Neutrophil (primary cell): Measurements from ENCODE around the gene SNAP47.

Experiments used
- H3K27ac ChIP-seq: fragments of 200-600 bp; sonication (generic); 2 replicates; pipeline ENCODE4 v1.5.1; 2016; ENCODE audit warnings: mild to moderate bottlenecking, moderate library complexity
- H3K27me3 ChIP-seq: fragments of 200-600 bp; sonication (generic); 2 replicates; pipeline ENCODE4 v1.6.0; 2016; ENCODE audit warnings: mild to moderate bottlenecking
- H3K36me3 ChIP-seq: fragments of 200-600 bp; sonication (generic); 2 replicates; pipeline ENCODE4 v1.5.1; 2017
- H3K4me1 ChIP-seq, 2 experiments: fragments of 200-600 bp in 1 of 2; sonication (generic) in 1 of 2; 1 replicate in 1 of 2; 2 replicates in 1 of 2; pipeline versions ENCODE4 v1.5.1 to v1.6.1; 2013 to 2016; ENCODE audit warnings: low read depth in 1 of 2, low read length in 1 of 2, mild to moderate bottlenecking in 1 of 2, moderate library complexity in 1 of 2; ENCODE audit not compliant: control insufficient read depth in 1 of 2, insufficient read depth in 1 of 2
- H3K4me3 ChIP-seq, 2 experiments: fragments of 200-600 bp in 1 of 2; sonication (generic) in 1 of 2; 1 replicate in 1 of 2; 2 replicates in 1 of 2; pipeline ENCODE4 v1.5.1; 2013 to 2016; ENCODE audit warnings: low read depth in 1 of 2, low read length in 1 of 2, mild to moderate bottlenecking in 1 of 2, moderate library complexity in 1 of 2
- H3K9me3 ChIP-seq: fragments of 200-600 bp; sonication (generic); 2 replicates; pipeline ENCODE4 v1.5.1; 2016
- CTCF ChIP-seq: fragments of 200-600 bp; sonication (generic); IDR thresholded peaks from 2 replicates; pipeline ENCODE4 v1.5.1; 2016; ENCODE audit warnings: antibody characterized with exemption

The SNAP47 gene

GRCh38 chr1:227739636-227740035, 4.4 kb downstream of the SNAP47 start:
- Histone ChIP-seq H3K4me3 (no peak overlapping the region), H3K4me1 (peaks cover 10 to 14% of the 10 kb centered on the region in 2 experiments), H3K9me3 (no peaks in the 10 kb centered on the region), H3K27me3 (no peaks in the 10 kb centered on the region), H3K36me3 (no peaks in the 10 kb centered on the region), H3K27ac (no peak overlapping the region)
- no peak for TF ChIP-seq CTCF

- Histone ChIP-seq H3K36me3 (no peaks in the 10 kb centered on the region), H3K9me3 (no peaks in the 10 kb centered on the region), H3K27ac (no peak overlapping the region), H3K27me3 (no peaks in the 10 kb centered on the region), H3K4me3 (no peak overlapping the region), H3K4me1 (peaks cover 8% of the 10 kb centered on the region in 2 experiments)
- TF ChIP-seq CTCF = no peak
Observed at GRCh38 chr1:227740401-227740960, 5.2 kb downstream of the SNAP47 start.

- Histone ChIP-seq H3K36me3 (no peaks in the 10 kb centered on the region), H3K4me3 (no peak overlapping the region), H3K27ac (no peak overlapping the region), H3K9me3 (no peaks in the 10 kb centered on the region), H3K4me1 (peaks cover 3 to 5% of the 10 kb centered on the region in 2 experiments), H3K27me3 (no peaks in the 10 kb centered on the region)
- TF ChIP-seq CTCF = no peak
Observed at GRCh38 chr1:227741166-227741870, 6.1 kb downstream of the SNAP47 start.

- no peaks in the 10 kb centered on the region for H3K9me3 ChIP-seq
- peaks cover 4% of the 10 kb centered on the region for H3K36me3 ChIP-seq
- no peak overlapping the region for H3K27ac ChIP-seq
- H3K4me1 ChIP-seq = peaks cover 6 to 8% of the 10 kb centered on the region in 2 experiments
- H3K27me3 ChIP-seq = no peaks in the 10 kb centered on the region
- no peak overlapping the region for H3K4me3 ChIP-seq
- no peak for TF ChIP-seq CTCF
Observed at GRCh38 chr1:227742738-227743715, 7.8 kb downstream of the SNAP47 start.

GRCh38 chr1:227744668-227745067, 9.4 kb downstream of the SNAP47 start:
- Histone ChIP-seq H3K27me3 (no peaks in the 10 kb centered on the region), H3K9me3 (no peaks in the 10 kb centered on the region), H3K36me3 (peaks cover 10% of the 10 kb centered on the region), H3K4me3 (no peak overlapping the region), H3K4me1 (peaks cover 6 to 8% of the 10 kb centered on the region in 2 experiments), H3K27ac (no peak overlapping the region)
- TF ChIP-seq CTCF = no peak
